SU-DHL-6 (cell line): Measurements from ENCODE around the gene AMPD3.

ENCODE experiments used
- EZH2phosphoT487 ChIP-seq: fragments of 200-600 bp; sonication (generic), shearing (Covaris generic); conservative IDR thresholded peaks from 2 replicates; pipeline ENCODE4 v1.6.1; 2018; ENCODE audit warnings: mild to moderate bottlenecking, antibody characterized with exemption, low read length, moderate library complexity, mixed read lengths
- TF ChIP-seq, protein P1 (sequence below): fragments of 200-600 bp; sonication (generic); IDR thresholded peaks from one replicate; pipeline ENCODE4 v1.5.1; 2017; ENCODE audit warnings: antibody characterized with exemption, mild to moderate bottlenecking, low read length, moderate library complexity; ENCODE audit not compliant: insufficient read depth, poor library complexity, severe bottlenecking

DNA sequence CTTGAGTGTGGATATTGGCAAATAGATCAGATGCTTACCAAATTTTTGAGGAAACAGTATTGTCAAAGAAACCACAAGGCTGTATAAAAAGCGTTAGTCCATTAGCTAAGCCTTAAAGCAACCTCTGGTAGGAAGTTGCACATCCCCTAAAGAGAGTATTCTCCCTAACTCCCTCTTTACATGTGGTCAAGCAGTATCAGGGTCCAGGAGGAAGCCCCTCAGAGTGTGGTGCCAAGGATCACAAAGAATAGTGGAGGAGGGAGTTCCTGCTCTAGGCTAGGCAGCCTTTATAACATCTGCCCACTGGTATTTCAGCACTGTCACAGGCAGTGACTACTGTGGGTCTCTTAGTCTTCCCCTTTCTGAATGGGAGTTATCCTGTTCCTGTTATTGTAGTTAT is 18.8 kb upstream of the AMPD3 start:
- TF ChIP-seq, protein P1, sequence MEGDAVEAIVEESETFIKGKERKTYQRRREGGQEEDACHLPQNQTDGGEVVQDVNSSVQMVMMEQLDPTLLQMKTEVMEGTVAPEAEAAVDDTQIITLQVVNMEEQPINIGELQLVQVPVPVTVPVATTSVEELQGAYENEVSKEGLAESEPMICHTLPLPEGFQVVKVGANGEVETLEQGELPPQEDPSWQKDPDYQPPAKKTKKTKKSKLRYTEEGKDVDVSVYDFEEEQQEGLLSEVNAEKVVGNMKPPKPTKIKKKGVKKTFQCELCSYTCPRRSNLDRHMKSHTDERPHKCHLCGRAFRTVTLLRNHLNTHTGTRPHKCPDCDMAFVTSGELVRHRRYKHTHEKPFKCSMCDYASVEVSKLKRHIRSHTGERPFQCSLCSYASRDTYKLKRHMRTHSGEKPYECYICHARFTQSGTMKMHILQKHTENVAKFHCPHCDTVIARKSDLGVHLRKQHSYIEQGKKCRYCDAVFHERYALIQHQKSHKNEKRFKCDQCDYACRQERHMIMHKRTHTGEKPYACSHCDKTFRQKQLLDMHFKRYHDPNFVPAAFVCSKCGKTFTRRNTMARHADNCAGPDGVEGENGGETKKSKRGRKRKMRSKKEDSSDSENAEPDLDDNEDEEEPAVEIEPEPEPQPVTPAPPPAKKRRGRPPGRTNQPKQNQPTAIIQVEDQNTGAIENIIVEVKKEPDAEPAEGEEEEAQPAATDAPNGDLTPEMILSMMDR = no peak
- no peak for TF ChIP-seq EZH2phosphoT487
